ENCODE data around the gene STK17B. TPM values are rescaled to one million over a fixed set of nuclear protein-coding genes. Genes with fewer than 3 reads are reported as not detected.
A peak's percentile ranks its signal among the peaks of the same experiment; 100 is the strongest.

The STK17B gene
- total RNA-seq (17.2 and 43.1 TPM in 2 replicates), polyA plus RNA-seq (23.9 and 39.0 TPM in 2 replicates), polyA minus RNA-seq (ENCODE audit: low replicate concordance) (3.9 and 4.0 TPM in 2 replicates)
- 12.1 and 18.3 TPM in 2 replicates for polyA plus RNA-seq (2012)

GRCh38 chr2:196171248-196171871, at the start of gene STK17B:
TSS of gene STK17B (minus strand) at chr2:196171578. CDS start at chr2:196163383, 8,195 bp downstream.
- no peaks in the 10 kb centered on the region for H4K20me1 ChIP-seq (ENCODE audit: control insufficient read depth, extremely low read depth, insufficient read depth, low read length)
- peak within 1 kb of the TSS; percentile 90 for H3K9ac ChIP-seq (ENCODE audit: insufficient read depth, low read length)
- H3K4me1 ChIP-seq (ENCODE audit: control insufficient read depth, extremely low read depth, insufficient read depth, low read length): peaks cover 4% of the 10 kb centered on the region
- DNase-seq (ENCODE audit: low read depth in 2 of 2): peak; percentile 91 to 94
- H3K36me3 ChIP-seq (ENCODE audit: control insufficient read depth, insufficient read depth, low read length): no peaks in the 10 kb centered on the region
- peaks cover 49% of the 10 kb centered on the region for H3K79me2 ChIP-seq (ENCODE audit: control insufficient read depth, insufficient read depth, low read length)
- H3K4me2 ChIP-seq (ENCODE audit: extremely low read depth, insufficient read depth, low read length): peak within 1 kb of the TSS; percentile 99
- H2AFZ ChIP-seq (ENCODE audit: low read length): peak within 1 kb of the TSS; percentile 80
- H3K4me3 ChIP-seq (replicated peaks in 1 of 4; ENCODE audit: control extremely low read depth in 1 of 4, insufficient read depth in 1 of 4, low read depth in 3 of 4, low read length in 4 of 4): peak within 1 kb of the TSS; percentile 89 to 99 (median 94)
- no peaks in the 10 kb centered on the region for H3K9me3 ChIP-seq (ENCODE audit: control insufficient read depth, insufficient read depth, low read depth, low read length)
- H3K27ac ChIP-seq (ENCODE audit: insufficient read depth, low read length): peak within 1 kb of the TSS; percentile 87
- TF ChIP-seq EZH2 (IDR thresholded peaks at IDR 0.05; ENCODE audit: low read length, missing control alignments): no peak
- peak; percentile 7 to 8 for TF ChIP-seq CTCF (conservative IDR thresholded peaks at IDR 0.05 in 1 of 2, IDR thresholded peaks at IDR 0.05 in 1 of 2; ENCODE audit: low read depth in 1 of 2, low read length in 2 of 2)
- no peaks in the 10 kb centered on the region for H3K27me3 ChIP-seq (ENCODE audit: control insufficient read depth, insufficient read depth, low read length)

GRCh38 chr2:196220671-196221070, 49.3 kb upstream of the STK17B start:
- Histone ChIP-seq H3K27ac (ENCODE audit: insufficient read depth, low read length) (no peak overlapping the region), H3K4me3 (replicated peaks in 1 of 4; ENCODE audit: control extremely low read depth in 1 of 4, insufficient read depth in 1 of 4, low read depth in 3 of 4, low read length in 4 of 4) (no peak overlapping the region), H2AFZ (ENCODE audit: low read length) (no peak overlapping the region), H3K4me2 (ENCODE audit: extremely low read depth, insufficient read depth, low read length) (no peak overlapping the region), H3K9me3 (ENCODE audit: control insufficient read depth, insufficient read depth, low read depth, low read length) (no peaks in the 10 kb centered on the region), H3K4me1 (ENCODE audit: control insufficient read depth, extremely low read depth, insufficient read depth, low read length) (no peaks in the 10 kb centered on the region), H3K36me3 (ENCODE audit: control insufficient read depth, insufficient read depth, low read length) (no peaks in the 10 kb centered on the region), H3K9ac (ENCODE audit: insufficient read depth, low read length) (no peak overlapping the region), H3K79me2 (ENCODE audit: control insufficient read depth, insufficient read depth, low read length) (no peaks in the 10 kb centered on the region), H3K27me3 (ENCODE audit: control insufficient read depth, insufficient read depth, low read length) (no peaks in the 10 kb centered on the region), H4K20me1 (ENCODE audit: control insufficient read depth, extremely low read depth, insufficient read depth, low read length) (no peaks in the 10 kb centered on the region)
- no peak for DNase-seq (ENCODE audit: low read depth in 2 of 2)
- TF ChIP-seq EZH2 (IDR thresholded peaks at IDR 0.05; ENCODE audit: low read length, missing control alignments): no peak
- no peak for TF ChIP-seq CTCF (conservative IDR thresholded peaks at IDR 0.05 in 1 of 2, IDR thresholded peaks at IDR 0.05 in 1 of 2; ENCODE audit: low read depth in 1 of 2, low read length in 2 of 2)

- no peak overlapping the region for H2AFZ ChIP-seq (ENCODE audit: low read length)
Measured at GRCh38 chr2:196219671-196220070, 48.3 kb upstream of the STK17B start.

More at GRCh38 chr2:196219671-196220070, 48.3 kb upstream of the STK17B start:
- no peak overlapping the region for H3K4me2 ChIP-seq (ENCODE audit: extremely low read depth, insufficient read depth, low read length)
- TF ChIP-seq CTCF (conservative IDR thresholded peaks at IDR 0.05 in 1 of 2, IDR thresholded peaks at IDR 0.05 in 1 of 2; ENCODE audit: low read depth in 1 of 2, low read length in 2 of 2): no peak
- no peak for TF ChIP-seq EZH2 (IDR thresholded peaks at IDR 0.05; ENCODE audit: low read length, missing control alignments)
- no peak overlapping the region for H3K27ac ChIP-seq (ENCODE audit: insufficient read depth, low read length)
- H3K4me1 ChIP-seq (ENCODE audit: control insufficient read depth, extremely low read depth, insufficient read depth, low read length): no peaks in the 10 kb centered on the region
- no peaks in the 10 kb centered on the region for H3K27me3 ChIP-seq (ENCODE audit: control insufficient read depth, insufficient read depth, low read length)
- no peak overlapping the region for H3K4me3 ChIP-seq (replicated peaks in 1 of 4; ENCODE audit: control extremely low read depth in 1 of 4, insufficient read depth in 1 of 4, low read depth in 3 of 4, low read length in 4 of 4)
- H4K20me1 ChIP-seq (ENCODE audit: control insufficient read depth, extremely low read depth, insufficient read depth, low read length): no peaks in the 10 kb centered on the region
- no peak overlapping the region for H3K9ac ChIP-seq (ENCODE audit: insufficient read depth, low read length)
- H3K79me2 ChIP-seq (ENCODE audit: control insufficient read depth, insufficient read depth, low read length): no peaks in the 10 kb centered on the region
- no peaks in the 10 kb centered on the region for H3K36me3 ChIP-seq (ENCODE audit: control insufficient read depth, insufficient read depth, low read length)
- no peak for DNase-seq (ENCODE audit: low read depth in 2 of 2)
- H3K9me3 ChIP-seq (ENCODE audit: control insufficient read depth, insufficient read depth, low read depth, low read length): no peaks in the 10 kb centered on the region

Data from fibroblast of lung (primary cell).